GM19239 (cell line): Measurements from ENCODE around the gene HNRNPLL.

Experiments
- DNase-seq: peaks from one replicate; pipeline ENCODE4 v3.0.0; 2011; ENCODE audit warnings: low spot score; ENCODE audit not compliant: insufficient read length
- FAIRE-seq: peaks from 2 replicates; lab custom pipeline; 2011; peaks lifted over from hg19 to GRCh38; lab: Jason Lieb, UNC

Gene HNRNPLL

GRCh38 chr2:38534746-38535403 is 67.9 kb downstream of the HNRNPLL start:
- DNase-seq (no peak), FAIRE-seq (no peak)

GRCh38 chr2:38533757-38534545 is 68.8 kb downstream of the HNRNPLL start:
- no peak for DNase-seq

GRCh38 chr2:38533180-38533579 is 69.5 kb downstream of the HNRNPLL start:
- peak; percentile 98 for FAIRE-seq
- peak; percentile 64 for DNase-seq

More at GRCh38 chr2:38533757-38534545, 68.8 kb downstream of the HNRNPLL start:
- no peak for FAIRE-seq

- DNase-seq (no peak), FAIRE-seq (no peak)
These were observed 70.4 kb downstream of the HNRNPLL start for GRCh38 chr2:38532366-38532765.

- FAIRE-seq (no peak), DNase-seq (no peak)
These were observed 73.5 kb downstream of the HNRNPLL start for GRCh38 chr2:38529208-38529607.

- no peak for FAIRE-seq
- DNase-seq: no peak
These were observed 74.2 kb downstream of the HNRNPLL start for GRCh38 chr2:38528534-38528933.

- FAIRE-seq (peak; percentile 58), DNase-seq (no peak)
These were observed 74.7 kb downstream of the HNRNPLL start for GRCh38 chr2:38528008-38528442.

- FAIRE-seq (no peak), DNase-seq (no peak)
These were observed 75.3 kb downstream of the HNRNPLL start for GRCh38 chr2:38527338-38528007.

GRCh38 chr2:38526195-38526594 is 76.5 kb downstream of the HNRNPLL start:
- DNase-seq (no peak), FAIRE-seq (no peak)

- FAIRE-seq (no peak), DNase-seq (no peak)
These were observed 78.1 kb downstream of the HNRNPLL start for GRCh38 chr2:38524580-38524979.

GRCh38 chr2:38523728-38524437 is 78.8 kb downstream of the HNRNPLL start:
- FAIRE-seq (no peak), DNase-seq (no peak)

- DNase-seq: no peak
- FAIRE-seq: no peak
These were observed 79.9 kb downstream of the HNRNPLL start for GRCh38 chr2:38522754-38523349.

- FAIRE-seq: no peak
- DNase-seq: no peak
These were observed 80.9 kb downstream of the HNRNPLL start for GRCh38 chr2:38521835-38522234.

- FAIRE-seq: no peak
- no peak for DNase-seq
These were observed 85.4 kb downstream of the HNRNPLL start for GRCh38 chr2:38517284-38517683.

- FAIRE-seq (no peak), DNase-seq (no peak)
These were observed 86.2 kb downstream of the HNRNPLL start for GRCh38 chr2:38516526-38516925.

- no peak for DNase-seq
- no peak for FAIRE-seq
These were observed 86.6 kb downstream of the HNRNPLL start for GRCh38 chr2:38516122-38516521.

- FAIRE-seq: no peak
- no peak for DNase-seq
These were observed 87.3 kb downstream of the HNRNPLL start for GRCh38 chr2:38515155-38516074.

- no peak for DNase-seq
- FAIRE-seq: no peak
These were observed 88.0 kb downstream of the HNRNPLL start for GRCh38 chr2:38514603-38515154.

GRCh38 chr2:38512211-38512610 is 90.5 kb downstream of the HNRNPLL start:
- FAIRE-seq: no peak
- DNase-seq: no peak
